OCI-LY1 (cell line): ENCODE results near the gene NUPR1.

ENCODE experiments used
- CTCF ChIP-seq: fragments of 200-600 bp; sonication (generic), shearing (Covaris generic); IDR thresholded peaks from 2 replicates; pipeline ENCODE4 v1.5.1; 2017; ENCODE audit warnings: mild to moderate bottlenecking, antibody characterized with exemption, low read length, moderate library complexity, mixed read lengths
- EZH2 ChIP-seq: fragments of 200-600 bp; sonication (generic), shearing (Covaris generic); IDR thresholded peaks from 2 replicates; pipeline ENCODE4 v1.8.0; 2017; ENCODE audit warnings: borderline replicate concordance, mixed run types, mild to moderate bottlenecking, antibody characterized with exemption, low read length, moderate library complexity, mixed read lengths

- TF ChIP-seq CTCF (no peak), EZH2 (no peak)
Observed at GRCh38 chr16:28522792-28523191, 16.0 kb downstream of the NUPR1 start.
